Hepatocyte (in vitro differentiated cells): ENCODE measurements around the gene AFAP1L2.

Source experiments
- CTCF ChIP-seq: fragments of 200-600 bp; sonication (generic); IDR thresholded peaks from 2 replicates; pipeline ENCODE4 v1.5.1; 2016; ENCODE audit warnings: antibody characterized with exemption, mild to moderate bottlenecking; ENCODE audit not compliant: poor library complexity
- EZH2 ChIP-seq: fragments of 200-600 bp; sonication (generic); IDR thresholded peaks from 2 replicates; pipeline ENCODE4 v1.6.1; 2016; ENCODE audit warnings: antibody characterized with exemption, mild to moderate bottlenecking, borderline replicate concordance
- EZH2phosphoT487 ChIP-seq: fragments of 200-600 bp; sonication (generic); IDR thresholded peaks from one replicate; pipeline ENCODE4 v1.6.1; 2018; ENCODE audit warnings: antibody characterized with exemption, mild to moderate bottlenecking, low read depth, moderate library complexity; ENCODE audit not compliant: unreplicated experiment, severe bottlenecking

DNA sequence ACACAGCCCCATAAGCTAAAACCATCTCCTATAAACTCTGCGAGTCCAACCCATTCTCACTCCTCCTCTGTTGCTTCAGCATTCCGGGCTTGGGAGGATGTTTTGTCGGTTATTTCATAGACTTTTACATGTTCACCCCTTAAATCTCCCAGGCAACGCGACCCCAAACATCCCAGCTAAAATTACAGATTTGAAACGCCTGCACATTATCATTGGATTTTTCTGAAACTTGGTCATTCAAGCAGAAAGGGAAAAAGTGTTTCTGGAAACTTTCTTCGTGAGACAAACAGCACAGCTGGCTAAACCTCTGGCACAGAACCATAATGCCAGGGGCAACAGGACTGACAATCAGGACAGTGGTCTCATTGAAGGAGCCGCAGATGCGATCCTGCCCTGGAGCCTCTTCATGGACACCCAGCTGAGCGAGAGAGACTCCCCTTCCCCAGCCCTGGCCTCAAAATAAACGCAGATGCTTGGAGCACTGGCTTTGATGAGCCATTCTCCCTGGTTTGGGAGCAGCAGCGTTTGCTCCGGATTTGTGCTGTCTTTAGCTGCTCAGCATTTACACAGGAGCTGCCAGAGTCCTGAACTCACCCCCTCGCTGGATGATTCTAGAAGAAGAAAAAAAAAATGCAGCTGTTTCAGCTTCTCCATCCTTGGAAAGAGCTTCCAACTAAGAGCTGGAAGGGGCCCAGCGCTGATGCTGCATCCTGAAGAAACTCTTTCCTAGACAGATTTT, 30.1 kb downstream of the AFAP1L2 start:
- no peak for TF ChIP-seq CTCF
- TF ChIP-seq EZH2phosphoT487: no peak
- no peak for TF ChIP-seq EZH2
